Mesendoderm (in vitro differentiated cells): Measurements from ENCODE around the gene SEMA4F.

Source experiments
- DNase-seq: peaks from one replicate; pipeline ENCODE4 v3.0.0; 2013
- H2AK5ac ChIP-seq: 2 replicates; pipeline ENCODE4 v1.6.1; 2013; ENCODE audit warnings: low read length, inconsistent platforms
- H2BK120ac ChIP-seq: 2 replicates; pipeline ENCODE4 v1.6.1; 2013; ENCODE audit warnings: low read depth, mild to moderate bottlenecking, low read length, moderate library complexity, mixed read lengths
- H2BK15ac ChIP-seq: replicated peaks from 2 replicates; pipeline ENCODE4 v1.6.1; 2013; ENCODE audit warnings: low read depth, mild to moderate bottlenecking, moderate library complexity
- H2BK5ac ChIP-seq: 2 replicates; pipeline ENCODE4 v1.6.1; 2013; ENCODE audit warnings: low read length, inconsistent platforms
- H3K18ac ChIP-seq: 2 replicates; pipeline ENCODE4 v1.6.1; 2013; ENCODE audit warnings: mild to moderate bottlenecking, low read length, mixed read lengths
- H3K23ac ChIP-seq: one replicate; pipeline ENCODE4 v1.6.1; 2013; ENCODE audit warnings: low read length
- H3K27ac ChIP-seq: 2 replicates; pipeline ENCODE4 v1.5.1; 2013; ENCODE audit warnings: low read depth, mild to moderate bottlenecking, inconsistent platforms, low read length, moderate library complexity
- H3K27me3 ChIP-seq: 2 replicates; pipeline ENCODE4 v1.6.1; 2013; ENCODE audit warnings: low read length, control low read depth, mild to moderate bottlenecking, inconsistent platforms; ENCODE audit not compliant: insufficient read depth, poor library complexity
- H3K36me3 ChIP-seq: 2 replicates; pipeline ENCODE4 v1.6.1; 2013; ENCODE audit warnings: low read length, inconsistent platforms; ENCODE audit not compliant: control insufficient read depth, insufficient read depth
- H3K4ac ChIP-seq: one replicate; pipeline ENCODE4 v1.6.1; 2013; ENCODE audit warnings: low read depth, mild to moderate bottlenecking, low read length, moderate library complexity
- H3K4me1 ChIP-seq: 2 replicates; pipeline ENCODE4 v1.6.1; 2013; ENCODE audit warnings: low read depth, low read length, inconsistent platforms; ENCODE audit not compliant: control insufficient read depth
- H3K4me2 ChIP-seq: 2 replicates; pipeline ENCODE4 v1.6.1; 2013; ENCODE audit warnings: low read length
- H3K4me3 ChIP-seq: 2 replicates; pipeline ENCODE4 v1.5.1; 2013; ENCODE audit warnings: mild to moderate bottlenecking, low read length
- H3K56ac ChIP-seq: one replicate; pipeline ENCODE4 v1.6.1; 2013; ENCODE audit warnings: low read length
- H3K79me1 ChIP-seq: 2 replicates; pipeline ENCODE4 v1.6.1; 2013; ENCODE audit warnings: low read length, inconsistent platforms
- H3K79me2 ChIP-seq: 2 replicates; pipeline ENCODE4 v1.6.1; 2013; ENCODE audit warnings: mild to moderate bottlenecking, low read length; ENCODE audit not compliant: control insufficient read depth, insufficient read depth
- H3K9ac ChIP-seq: 2 replicates; pipeline ENCODE4 v1.6.1; 2013; ENCODE audit warnings: low read length, inconsistent platforms
- H4K5ac ChIP-seq: one replicate; pipeline ENCODE4 v1.6.1; 2013; ENCODE audit warnings: low read length
- H4K8ac ChIP-seq: one replicate; pipeline ENCODE4 v1.6.1; 2013; ENCODE audit warnings: low read depth, mild to moderate bottlenecking, control low read depth, low read length, moderate library complexity
- WGBS: extraction: QIAGEN DNeasy Blood & Tissue Kit; methylation state at CpG from one replicate; pipeline ENCODE4 v1.1.7; 2013; ENCODE audit warnings: low lambda C conversion rate, missing lambda C conversion rate; ENCODE audit not compliant: insufficient coverage; ENCODE audit errors: extremely low coverage; 5-methylcytosine and 5-hydroxymethylcytosine counted together

Gene SEMA4F

GRCh38 chr2:74671479-74671878, 17.4 kb downstream of the SEMA4F start:
- no peak overlapping the region for H3K4me2 ChIP-seq
- no peak overlapping the region for H4K5ac ChIP-seq
- H2BK5ac ChIP-seq, result no peak overlapping the region
- H3K9ac ChIP-seq, result no peak overlapping the region
- H2AK5ac ChIP-seq, result no peak overlapping the region
- H3K4me1 ChIP-seq, result no peaks in the 10 kb centered on the region
- H3K56ac ChIP-seq, result no peak overlapping the region
- H3K27me3 ChIP-seq, result no peaks in the 10 kb centered on the region
- H2BK15ac ChIP-seq, result no peak overlapping the region
- H3K23ac ChIP-seq, result no peak overlapping the region
- no peak overlapping the region for H4K8ac ChIP-seq
- H3K4me3 ChIP-seq, result no peak overlapping the region
- no peak overlapping the region for H3K18ac ChIP-seq
- H3K79me1 ChIP-seq, result no peaks in the 10 kb centered on the region
- H2BK120ac ChIP-seq, result no peak overlapping the region
- H3K4ac ChIP-seq, result no peak overlapping the region
- H3K27ac ChIP-seq, result no peak overlapping the region
- DNase-seq, result no peak
- H3K79me2 ChIP-seq, result no peaks in the 10 kb centered on the region
- H3K36me3 ChIP-seq, result no peaks in the 10 kb centered on the region

GRCh38 chr2:74673826-74674528, 19.9 kb downstream of the SEMA4F start:
- no peaks in the 10 kb centered on the region for H3K4me1 ChIP-seq
- no peak overlapping the region for H3K4me3 ChIP-seq
- WGBS, result no CpG with 5 or more reads among the region's 7 CpGs
- H3K4me2 ChIP-seq, result no peak overlapping the region
- no peak overlapping the region for H3K23ac ChIP-seq
- H3K79me1 ChIP-seq, result no peaks in the 10 kb centered on the region
- H3K18ac ChIP-seq, result no peak overlapping the region
- no peak overlapping the region for H2BK120ac ChIP-seq
- no peak overlapping the region for H4K8ac ChIP-seq
- no peaks in the 10 kb centered on the region for H3K27me3 ChIP-seq
- H3K4ac ChIP-seq, result no peak overlapping the region
- no peak overlapping the region for H3K9ac ChIP-seq
- no peak overlapping the region for H3K56ac ChIP-seq
- H3K27ac ChIP-seq, result no peak overlapping the region
- H4K5ac ChIP-seq, result no peak overlapping the region
- no peaks in the 10 kb centered on the region for H3K36me3 ChIP-seq
- no peak overlapping the region for H2AK5ac ChIP-seq
- no peak for DNase-seq
- no peak overlapping the region for H2BK5ac ChIP-seq
- no peak overlapping the region for H2BK15ac ChIP-seq
- H3K79me2 ChIP-seq, result no peaks in the 10 kb centered on the region

- no peak overlapping the region for H3K27ac ChIP-seq
- H3K27me3 ChIP-seq, result no peaks in the 10 kb centered on the region
- H3K23ac ChIP-seq, result no peak overlapping the region
- WGBS, result no CpG with 5 or more reads among the region's 6 CpGs
- H3K36me3 ChIP-seq, result no peaks in the 10 kb centered on the region
- no peak overlapping the region for H3K4me2 ChIP-seq
- no peak overlapping the region for H3K56ac ChIP-seq
- no peaks in the 10 kb centered on the region for H3K4me1 ChIP-seq
- no peak overlapping the region for H4K8ac ChIP-seq
- DNase-seq, result peak; percentile 16
- no peak overlapping the region for H2AK5ac ChIP-seq
- H3K9ac ChIP-seq, result no peak overlapping the region
- no peaks in the 10 kb centered on the region for H3K79me1 ChIP-seq
- no peak overlapping the region for H2BK120ac ChIP-seq
- no peak overlapping the region for H3K4me3 ChIP-seq
- H3K4ac ChIP-seq, result no peak overlapping the region
- no peak overlapping the region for H2BK5ac ChIP-seq
- H3K79me2 ChIP-seq, result no peaks in the 10 kb centered on the region
- no peak overlapping the region for H4K5ac ChIP-seq
- no peak overlapping the region for H2BK15ac ChIP-seq
- no peak overlapping the region for H3K18ac ChIP-seq
These were observed 21.0 kb downstream of the SEMA4F start for GRCh38 chr2:74675090-74675489.

GRCh38 chr2:74676331-74676730, 22.3 kb downstream of the SEMA4F start:
- Histone ChIP-seq H3K23ac (no peak overlapping the region), H3K36me3 (no peaks in the 10 kb centered on the region), H2AK5ac (no peak overlapping the region), H2BK5ac (no peak overlapping the region), H3K9ac (no peak overlapping the region), H2BK120ac (no peak overlapping the region), H3K4me1 (no peaks in the 10 kb centered on the region), H3K56ac (no peak overlapping the region), H4K8ac (no peak overlapping the region), H3K27me3 (no peaks in the 10 kb centered on the region), H3K18ac (no peak overlapping the region), H3K4me3 (no peak overlapping the region), H3K27ac (no peak overlapping the region), H2BK15ac (no peak overlapping the region), H3K4me2 (no peak overlapping the region), H4K5ac (no peak overlapping the region), H3K79me2 (no peaks in the 10 kb centered on the region), H3K79me1 (no peaks in the 10 kb centered on the region), H3K4ac (no peak overlapping the region)
- WGBS, result no CpG with 5 or more reads among the region's 4 CpGs
- DNase-seq, result no peak

GRCh38 chr2:74679615-74680014, 25.6 kb downstream of the SEMA4F start:
- H2BK5ac ChIP-seq, result no peak overlapping the region
- H3K27ac ChIP-seq, result no peak overlapping the region
- H2AK5ac ChIP-seq, result no peak overlapping the region
- WGBS, result no CpG with 5 or more reads among the region's 15 CpGs
- no peak for DNase-seq
- no peak overlapping the region for H2BK15ac ChIP-seq
- H2BK120ac ChIP-seq, result no peak overlapping the region
- no peak overlapping the region for H3K4me3 ChIP-seq
- no peak overlapping the region for H3K18ac ChIP-seq
- no peak overlapping the region for H3K9ac ChIP-seq
- H3K79me1 ChIP-seq, result no peaks in the 10 kb centered on the region
- H3K79me2 ChIP-seq, result no peaks in the 10 kb centered on the region
- H3K4me1 ChIP-seq, result no peaks in the 10 kb centered on the region
- no peak overlapping the region for H3K56ac ChIP-seq
- no peak overlapping the region for H3K4me2 ChIP-seq
- no peak overlapping the region for H4K5ac ChIP-seq
- no peak overlapping the region for H3K23ac ChIP-seq
- H3K4ac ChIP-seq, result no peak overlapping the region
- no peaks in the 10 kb centered on the region for H3K27me3 ChIP-seq
- no peaks in the 10 kb centered on the region for H3K36me3 ChIP-seq
- no peak overlapping the region for H4K8ac ChIP-seq

GRCh38 chr2:74682501-74682900, 28.5 kb downstream of the SEMA4F start:
- no peak overlapping the region for H3K18ac ChIP-seq
- no peak overlapping the region for H4K8ac ChIP-seq
- no peak overlapping the region for H2BK15ac ChIP-seq
- no peak overlapping the region for H2BK120ac ChIP-seq
- no peak overlapping the region for H2AK5ac ChIP-seq
- H3K4me3 ChIP-seq, result no peak overlapping the region
- no peaks in the 10 kb centered on the region for H3K27me3 ChIP-seq
- no peaks in the 10 kb centered on the region for H3K4me1 ChIP-seq
- DNase-seq, result no peak
- no peak overlapping the region for H3K27ac ChIP-seq
- H2BK5ac ChIP-seq, result no peak overlapping the region
- H3K23ac ChIP-seq, result no peak overlapping the region
- H3K9ac ChIP-seq, result no peak overlapping the region
- H3K4ac ChIP-seq, result no peak overlapping the region
- no peaks in the 10 kb centered on the region for H3K36me3 ChIP-seq
- H4K5ac ChIP-seq, result no peak overlapping the region
- H3K56ac ChIP-seq, result no peak overlapping the region
- no peaks in the 10 kb centered on the region for H3K79me1 ChIP-seq
- H3K4me2 ChIP-seq, result no peak overlapping the region
- H3K79me2 ChIP-seq, result no peaks in the 10 kb centered on the region
